Tibial nerve (tissue), 4 donors: ENCODE measurements around the gene SLC25A44.

Experiments
- CTCF ChIP-seq, 5 experiments: fragments of 200-600 bp in 3 of 5; fragments of 450-650 bp in 2 of 5; sonication (generic) in 3 of 5; IDR thresholded peaks; one replicate each; pipeline ENCODE4 v1.5.1; 2016 to 2019; ENCODE audit warnings: antibody characterized with exemption in 5 of 5, mild to moderate bottlenecking in 3 of 5, moderate library complexity in 2 of 5
- EP300 ChIP-seq, 2 donors: sonication (generic); formaldehyde crosslinking; IDR thresholded peaks; one replicate each; pipeline ENCODE4 v1.6.1; 2017; ENCODE audit warnings: antibody characterized with exemption in 2 of 2, mild to moderate bottlenecking in 1 of 2
- POLR2A ChIP-seq, 2 donors: fragments of 450-650 bp; IDR thresholded peaks; one replicate each; pipeline ENCODE4 v1.6.1; 2017; ENCODE audit warnings: antibody characterized with exemption in 2 of 2, mild to moderate bottlenecking in 2 of 2, moderate library complexity in 2 of 2

GRCh38 chr1:156233426-156234127, 39.7 kb downstream of the SLC25A44 start:
- TF ChIP-seq CTCF (IDR thresholded peaks at IDR 0.05) (no peak), POLR2A (IDR thresholded peaks at IDR 0.05) (no peak), EP300 (IDR thresholded peaks at IDR 0.05) (no peak)
